ENCODE data around the gene HSPA12B. TPM values are rescaled to one million over a fixed set of nuclear protein-coding genes. Genes with fewer than 3 reads are reported as not detected.
A peak's percentile ranks its signal among the peaks of the same experiment; 100 is the strongest.

HSPA12B gene
- total and polyA plus RNA-seq, 2 of the 13 experiments (the other 11 are each of a cell fraction or from before 2014, with no cell fraction given): 0.01 TPM; not detected in 1

DNA sequence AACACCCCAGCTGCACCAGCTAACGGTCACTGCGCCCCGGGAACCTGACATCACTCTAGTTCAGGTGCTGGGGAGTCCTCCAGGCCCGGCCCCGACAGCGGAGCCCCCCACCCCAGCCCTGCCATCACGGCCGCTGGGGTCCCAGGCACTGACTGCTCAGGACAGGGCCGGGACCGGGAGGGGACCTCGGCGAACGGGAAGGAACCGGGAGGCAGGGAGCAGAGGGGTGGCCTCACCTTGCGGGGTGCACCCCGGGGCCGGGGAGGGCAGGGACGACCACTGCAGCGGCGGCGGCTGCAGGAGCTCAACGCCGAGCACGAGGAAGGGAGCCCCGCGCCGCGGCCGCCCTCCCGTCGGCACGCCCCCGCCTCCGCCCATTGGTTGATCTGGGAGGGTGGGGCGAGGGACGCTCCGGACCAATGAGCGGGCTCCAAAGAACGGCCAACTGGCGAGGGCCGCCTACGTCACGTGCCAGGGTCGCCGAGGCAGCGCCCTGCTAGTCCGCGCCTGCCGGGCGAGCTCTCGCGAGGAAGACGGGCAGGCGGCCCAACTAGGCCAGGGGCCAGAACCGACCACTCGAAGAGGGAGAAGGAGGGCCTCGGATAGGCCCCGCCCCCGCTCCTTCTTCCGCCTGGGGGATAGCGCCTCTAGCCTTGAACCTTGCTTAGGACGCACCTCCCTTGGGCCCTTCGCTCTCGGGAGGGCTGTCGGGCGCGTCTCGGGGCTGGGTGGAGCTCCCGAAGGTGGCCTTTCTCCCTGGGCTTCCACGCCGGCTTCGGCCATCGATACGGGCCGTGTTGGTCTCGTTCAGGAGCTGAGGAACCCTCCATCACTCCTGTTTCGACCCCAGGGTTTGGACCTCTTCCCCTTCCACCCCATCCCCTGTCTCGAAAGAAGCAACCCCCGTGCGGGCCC lies 35.2 kb downstream of the HSPA12B start, which contains the start of gene ADISSP (continued):
- TF ChIP-seq, protein P1, sequence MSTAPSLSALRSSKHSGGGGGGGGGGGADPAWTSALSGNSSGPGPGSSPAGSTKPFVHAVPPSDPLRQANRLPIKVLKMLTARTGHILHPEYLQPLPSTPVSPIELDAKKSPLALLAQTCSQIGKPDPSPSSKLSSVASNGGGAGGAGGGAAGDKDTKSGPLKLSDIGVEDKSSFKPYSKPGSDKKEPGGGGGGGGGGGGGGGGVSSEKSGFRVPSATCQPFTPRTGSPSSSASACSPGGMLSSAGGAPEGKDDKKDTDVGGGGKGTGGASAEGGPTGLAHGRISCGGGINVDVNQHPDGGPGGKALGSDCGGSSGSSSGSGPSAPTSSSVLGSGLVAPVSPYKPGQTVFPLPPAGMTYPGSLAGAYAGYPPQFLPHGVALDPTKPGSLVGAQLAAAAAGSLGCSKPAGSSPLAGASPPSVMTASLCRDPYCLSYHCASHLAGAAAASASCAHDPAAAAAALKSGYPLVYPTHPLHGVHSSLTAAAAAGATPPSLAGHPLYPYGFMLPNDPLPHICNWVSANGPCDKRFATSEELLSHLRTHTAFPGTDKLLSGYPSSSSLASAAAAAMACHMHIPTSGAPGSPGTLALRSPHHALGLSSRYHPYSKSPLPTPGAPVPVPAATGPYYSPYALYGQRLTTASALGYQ (CRISPR knock-in tag; IDR thresholded peaks at IDR 0.05): peak; percentile 77
- TF ChIP-seq, protein P2, sequence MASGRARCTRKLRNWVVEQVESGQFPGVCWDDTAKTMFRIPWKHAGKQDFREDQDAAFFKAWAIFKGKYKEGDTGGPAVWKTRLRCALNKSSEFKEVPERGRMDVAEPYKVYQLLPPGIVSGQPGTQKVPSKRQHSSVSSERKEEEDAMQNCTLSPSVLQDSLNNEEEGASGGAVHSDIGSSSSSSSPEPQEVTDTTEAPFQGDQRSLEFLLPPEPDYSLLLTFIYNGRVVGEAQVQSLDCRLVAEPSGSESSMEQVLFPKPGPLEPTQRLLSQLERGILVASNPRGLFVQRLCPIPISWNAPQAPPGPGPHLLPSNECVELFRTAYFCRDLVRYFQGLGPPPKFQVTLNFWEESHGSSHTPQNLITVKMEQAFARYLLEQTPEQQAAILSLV (CRISPR knock-in tag; IDR thresholded peaks at IDR 0.05; ENCODE audit: borderline replicate concordance): peak; percentile 66; the same call in 1 of the 2 replicates
- TF ChIP-seq, protein P3, sequence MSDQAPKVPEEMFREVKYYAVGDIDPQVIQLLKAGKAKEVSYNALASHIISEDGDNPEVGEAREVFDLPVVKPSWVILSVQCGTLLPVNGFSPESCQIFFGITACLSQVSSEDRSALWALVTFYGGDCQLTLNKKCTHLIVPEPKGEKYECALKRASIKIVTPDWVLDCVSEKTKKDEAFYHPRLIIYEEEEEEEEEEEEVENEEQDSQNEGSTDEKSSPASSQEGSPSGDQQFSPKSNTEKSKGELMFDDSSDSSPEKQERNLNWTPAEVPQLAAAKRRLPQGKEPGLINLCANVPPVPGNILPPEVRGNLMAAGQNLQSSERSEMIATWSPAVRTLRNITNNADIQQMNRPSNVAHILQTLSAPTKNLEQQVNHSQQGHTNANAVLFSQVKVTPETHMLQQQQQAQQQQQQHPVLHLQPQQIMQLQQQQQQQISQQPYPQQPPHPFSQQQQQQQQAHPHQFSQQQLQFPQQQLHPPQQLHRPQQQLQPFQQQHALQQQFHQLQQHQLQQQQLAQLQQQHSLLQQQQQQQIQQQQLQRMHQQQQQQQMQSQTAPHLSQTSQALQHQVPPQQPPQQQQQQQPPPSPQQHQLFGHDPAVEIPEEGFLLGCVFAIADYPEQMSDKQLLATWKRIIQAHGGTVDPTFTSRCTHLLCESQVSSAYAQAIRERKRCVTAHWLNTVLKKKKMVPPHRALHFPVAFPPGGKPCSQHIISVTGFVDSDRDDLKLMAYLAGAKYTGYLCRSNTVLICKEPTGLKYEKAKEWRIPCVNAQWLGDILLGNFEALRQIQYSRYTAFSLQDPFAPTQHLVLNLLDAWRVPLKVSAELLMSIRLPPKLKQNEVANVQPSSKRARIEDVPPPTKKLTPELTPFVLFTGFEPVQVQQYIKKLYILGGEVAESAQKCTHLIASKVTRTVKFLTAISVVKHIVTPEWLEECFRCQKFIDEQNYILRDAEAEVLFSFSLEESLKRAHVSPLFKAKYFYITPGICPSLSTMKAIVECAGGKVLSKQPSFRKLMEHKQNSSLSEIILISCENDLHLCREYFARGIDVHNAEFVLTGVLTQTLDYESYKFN (CRISPR knock-in tag; conservative IDR thresholded peaks at IDR 0.05): peak; percentile 79
- TF ChIP-seq KDM4B (CRISPR knock-in tag; IDR thresholded peaks at IDR 0.05) (peak; percentile 62), NR2F1 (CRISPR knock-in tag; IDR thresholded peaks at IDR 0.05) (peak; percentile 10 to 41; a peak in 3 of 4 replicates), MTF2 (CRISPR knock-in tag; IDR thresholded peaks at IDR 0.05; ENCODE audit: borderline replicate concordance) (0 out of 2 replicates have a peak, but pooled peaks have one; percentile 94), HMG20A (CRISPR knock-in tag; IDR thresholded peaks at IDR 0.05; ENCODE audit: borderline replicate concordance) (no peak), GATAD1 (CRISPR knock-in tag; IDR thresholded peaks at IDR 0.05) (peak; percentile 89), TBP (CRISPR knock-in tag; IDR thresholded peaks at IDR 0.05) (0 out of 2 replicates have a peak, but pooled peaks have one; percentile 89), NKX3-1 (CRISPR knock-in tag; IDR thresholded peaks at IDR 0.05) (peak; percentile 86), SMAD3 (CRISPR knock-in tag; IDR thresholded peaks at IDR 0.05) (0 out of 2 replicates have a peak, but pooled peaks have one; percentile 35), FOXO1 (CRISPR knock-in tag; IDR thresholded peaks at IDR 0.05) (no peak; the same call in 1 of the 2 replicates), ZNF878 (CRISPR knock-in tag; IDR thresholded peaks at IDR 0.05) (peak; percentile 97; the same call in 1 of the 2 replicates)
- TF ChIP-seq, protein P4, sequence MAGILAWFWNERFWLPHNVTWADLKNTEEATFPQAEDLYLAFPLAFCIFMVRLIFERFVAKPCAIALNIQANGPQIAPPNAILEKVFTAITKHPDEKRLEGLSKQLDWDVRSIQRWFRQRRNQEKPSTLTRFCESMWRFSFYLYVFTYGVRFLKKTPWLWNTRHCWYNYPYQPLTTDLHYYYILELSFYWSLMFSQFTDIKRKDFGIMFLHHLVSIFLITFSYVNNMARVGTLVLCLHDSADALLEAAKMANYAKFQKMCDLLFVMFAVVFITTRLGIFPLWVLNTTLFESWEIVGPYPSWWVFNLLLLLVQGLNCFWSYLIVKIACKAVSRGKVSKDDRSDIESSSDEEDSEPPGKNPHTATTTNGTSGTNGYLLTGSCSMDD (CRISPR knock-in tag; IDR thresholded peaks at IDR 0.05): peak; percentile 55; the same call in 1 of the 2 replicates
- TF ChIP-seq, protein P5, sequence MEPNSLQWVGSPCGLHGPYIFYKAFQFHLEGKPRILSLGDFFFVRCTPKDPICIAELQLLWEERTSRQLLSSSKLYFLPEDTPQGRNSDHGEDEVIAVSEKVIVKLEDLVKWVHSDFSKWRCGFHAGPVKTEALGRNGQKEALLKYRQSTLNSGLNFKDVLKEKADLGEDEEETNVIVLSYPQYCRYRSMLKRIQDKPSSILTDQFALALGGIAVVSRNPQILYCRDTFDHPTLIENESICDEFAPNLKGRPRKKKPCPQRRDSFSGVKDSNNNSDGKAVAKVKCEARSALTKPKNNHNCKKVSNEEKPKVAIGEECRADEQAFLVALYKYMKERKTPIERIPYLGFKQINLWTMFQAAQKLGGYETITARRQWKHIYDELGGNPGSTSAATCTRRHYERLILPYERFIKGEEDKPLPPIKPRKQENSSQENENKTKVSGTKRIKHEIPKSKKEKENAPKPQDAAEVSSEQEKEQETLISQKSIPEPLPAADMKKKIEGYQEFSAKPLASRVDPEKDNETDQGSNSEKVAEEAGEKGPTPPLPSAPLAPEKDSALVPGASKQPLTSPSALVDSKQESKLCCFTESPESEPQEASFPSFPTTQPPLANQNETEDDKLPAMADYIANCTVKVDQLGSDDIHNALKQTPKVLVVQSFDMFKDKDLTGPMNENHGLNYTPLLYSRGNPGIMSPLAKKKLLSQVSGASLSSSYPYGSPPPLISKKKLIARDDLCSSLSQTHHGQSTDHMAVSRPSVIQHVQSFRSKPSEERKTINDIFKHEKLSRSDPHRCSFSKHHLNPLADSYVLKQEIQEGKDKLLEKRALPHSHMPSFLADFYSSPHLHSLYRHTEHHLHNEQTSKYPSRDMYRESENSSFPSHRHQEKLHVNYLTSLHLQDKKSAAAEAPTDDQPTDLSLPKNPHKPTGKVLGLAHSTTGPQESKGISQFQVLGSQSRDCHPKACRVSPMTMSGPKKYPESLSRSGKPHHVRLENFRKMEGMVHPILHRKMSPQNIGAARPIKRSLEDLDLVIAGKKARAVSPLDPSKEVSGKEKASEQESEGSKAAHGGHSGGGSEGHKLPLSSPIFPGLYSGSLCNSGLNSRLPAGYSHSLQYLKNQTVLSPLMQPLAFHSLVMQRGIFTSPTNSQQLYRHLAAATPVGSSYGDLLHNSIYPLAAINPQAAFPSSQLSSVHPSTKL (CRISPR knock-in tag; IDR thresholded peaks at IDR 0.05): peak; percentile 43; the same call in 1 of the 2 replicates

Measured in HepG2 (cell line).